SK-N-SH (cell line): ENCODE data around the gene SGF29. TPM values are rescaled to one million over a fixed set of nuclear protein-coding genes. Genes with fewer than 3 reads are reported as not detected.

Experiments
- CTCF ChIA-PET: fragments of 300-600, 350-600 bp; formaldehyde crosslinking; extraction: SDS; loops from one replicate; lab custom pipeline; 2021; lab: Yijun Ruan, JAX
- POLR2A ChIA-PET: fragments of 350-600 bp; sonication (Branson Sonifier 250); formaldehyde crosslinking; extraction: SDS; loops from one replicate; lab custom pipeline; 2020; ENCODE audit warnings: antibody characterized with exemption, inconsistent platforms; lab: Yijun Ruan, JAX
- DNase-seq: peaks from one replicate; pipeline ENCODE4 v3.0.0; 2012
- H2AFZ ChIP-seq: fragments of 200-600 bp; sonication (generic); 2 replicates; pipeline ENCODE4 v1.8.1; 2016; ENCODE audit warnings: antibody characterized with exemption, mild to moderate bottlenecking, low read depth
- H3F3A ChIP-seq: fragments of 200-600 bp; sonication (generic); replicated peaks from 2 replicates; pipeline ENCODE3; 2016; ENCODE audit warnings: antibody characterized with exemption, mild to moderate bottlenecking; ENCODE audit not compliant: insufficient read depth
- H3K27ac ChIP-seq, 2 experiments: fragments of 200-500 bp in 1 of 2; fragments of 200-600 bp in 1 of 2; sonication (Bioruptor generic) in 1 of 2; sonication (generic), shearing (Covaris generic) in 1 of 2; 2 replicates each; pipeline versions ENCODE4 v1.5.1 to v1.6.1; 2014 to 2016; ENCODE audit warnings: low read depth in 2 of 2, inconsistent platforms in 1 of 2, low read length in 1 of 2, mild to moderate bottlenecking in 1 of 2, mixed read lengths in 1 of 2
- H3K27me3 ChIP-seq: fragments of 200-600 bp; sonication (generic), shearing (Covaris generic); 2 replicates; pipeline ENCODE4 v1.6.1; 2016; ENCODE audit warnings: mixed run types; ENCODE audit not compliant: insufficient read depth
- H3K36me3 ChIP-seq, 2 experiments: fragments of 200-500 bp in 1 of 2; fragments of 200-600 bp in 1 of 2; sonication (Bioruptor generic) in 1 of 2; sonication (generic) in 1 of 2; replicated peaks in 1 of 2; 2 replicates each; pipeline versions ENCODE3 to v1.5.1; 2014 to 2016; ENCODE audit warnings: low read length in 1 of 2, mild to moderate bottlenecking in 1 of 2; ENCODE audit not compliant: insufficient read depth in 2 of 2, control insufficient read depth in 1 of 2
- H3K4me1 ChIP-seq, 2 experiments: fragments of 200-500 bp in 1 of 2; fragments of 200-600 bp in 1 of 2; sonication (Bioruptor generic) in 1 of 2; sonication (generic), shearing (Covaris generic) in 1 of 2; 2 replicates each; pipeline versions ENCODE4 v1.5.1 to v1.6.1; 2014 to 2016; ENCODE audit warnings: low read depth in 1 of 2, low read length in 1 of 2, mixed run types in 1 of 2; ENCODE audit not compliant: insufficient read depth in 2 of 2, control insufficient read depth in 1 of 2
- H3K4me2 ChIP-seq: fragments of 200-600 bp; sonication (generic), shearing (Covaris generic); 2 replicates; pipeline ENCODE4 v1.6.1; 2017; ENCODE audit warnings: mixed run types
- H3K4me3 ChIP-seq, 2 experiments: fragments of 200-500 bp in 1 of 2; fragments of 200-600 bp in 1 of 2; sonication (Bioruptor generic) in 1 of 2; sonication (generic), shearing (Covaris generic) in 1 of 2; 2 replicates each; pipeline versions ENCODE4 v1.5.1 to v1.8.1; 2014 to 2016; ENCODE audit warnings: low read depth in 2 of 2, inconsistent platforms in 1 of 2, low read length in 1 of 2, mild to moderate bottlenecking in 1 of 2, mixed read lengths in 1 of 2, moderate library complexity in 1 of 2
- H3K79me2 ChIP-seq: fragments of 200-600 bp; sonication (generic); 2 replicates; pipeline ENCODE4 v1.8.1; 2017; ENCODE audit warnings: mild to moderate bottlenecking; ENCODE audit not compliant: insufficient read depth
- H3K9ac ChIP-seq: fragments of 200-600 bp; sonication (generic); 2 replicates; pipeline ENCODE4 v1.6.1; 2017; ENCODE audit warnings: mixed run types
- H3K9me2 ChIP-seq: fragments of 200-600 bp; sonication (generic); 2 replicates; pipeline ENCODE4 v1.6.1; 2017; ENCODE audit warnings: mixed run types
- H3K9me3 ChIP-seq: fragments of 200-600 bp; sonication (generic); 2 replicates; pipeline ENCODE4 v1.6.1; 2017; ENCODE audit warnings: mixed run types, mild to moderate bottlenecking, moderate library complexity
- H4K20me1 ChIP-seq: fragments of 200-600 bp; sonication (generic); 2 replicates; pipeline ENCODE4 v1.6.1; 2017; ENCODE audit warnings: mild to moderate bottlenecking, mixed run types; ENCODE audit not compliant: insufficient read depth
- ELF1 ChIP-seq: IDR thresholded peaks from 2 replicates; pipeline ENCODE4 v1.4.0; 2012
- EP300 ChIP-seq, 2 experiments: IDR thresholded peaks; 2 replicates each; pipeline versions ENCODE4 v1.4.0 to v1.6.1; 2012; ENCODE audit warnings: borderline replicate concordance in 1 of 2, low read depth in 1 of 2, low read length in 1 of 2
- GABPA ChIP-seq: IDR thresholded peaks from 2 replicates; pipeline ENCODE4 v1.4.0; 2012; ENCODE audit warnings: low read depth, mild to moderate bottlenecking
- JUND ChIP-seq: IDR thresholded peaks from 2 replicates; pipeline ENCODE4 v1.4.0; 2012
- MAX ChIP-seq: IDR thresholded peaks from 2 replicates; pipeline ENCODE4 v1.4.0; 2012; ENCODE audit warnings: low read depth
- MEF2A ChIP-seq: IDR thresholded peaks from 2 replicates; pipeline ENCODE4 v1.4.0; 2012; ENCODE audit warnings: low read depth, borderline replicate concordance
- NFIC ChIP-seq: IDR thresholded peaks from 2 replicates; pipeline ENCODE4 v1.4.0; 2012; ENCODE audit warnings: borderline replicate concordance
- PBX3 ChIP-seq: IDR thresholded peaks from 2 replicates; pipeline ENCODE4; 2012
- RAD21 ChIP-seq: IDR thresholded peaks from 2 replicates; pipeline ENCODE4 v1.6.1; 2012; ENCODE audit warnings: mild to moderate bottlenecking, low read length
- REST ChIP-seq: IDR thresholded peaks from 2 replicates; pipeline ENCODE4 v1.6.1; 2012; ENCODE audit warnings: mild to moderate bottlenecking, low read depth, low read length, moderate library complexity
- RFX5 ChIP-seq: IDR thresholded peaks from 2 replicates; pipeline ENCODE4 v1.6.1; 2012; ENCODE audit warnings: mild to moderate bottlenecking, improper control_type of control experiment, low read length
- TEAD4 ChIP-seq: IDR thresholded peaks from 2 replicates; pipeline ENCODE4 v1.4.0; 2012; ENCODE audit warnings: mild to moderate bottlenecking, borderline replicate concordance; ENCODE audit not compliant: insufficient read depth
- USF1 ChIP-seq: IDR thresholded peaks from 2 replicates; pipeline ENCODE4 v1.4.0; 2012; ENCODE audit warnings: low read depth, borderline replicate concordance
- USF2 ChIP-seq: fragments of 150-350 bp; IDR thresholded peaks from 2 replicates; pipeline ENCODE4 v1.6.1; 2017; ENCODE audit warnings: antibody characterized with exemption, low read length, low read depth, borderline replicate concordance
- YY1 ChIP-seq: IDR thresholded peaks from 2 replicates; pipeline ENCODE4 v1.4.0; 2012; ENCODE audit warnings: low read depth, mild to moderate bottlenecking
- ZBTB33 ChIP-seq: IDR thresholded peaks from 2 replicates; pipeline ENCODE4 v1.4.0; 2012; ENCODE audit warnings: low read depth, borderline replicate concordance
- WGBS: methylation state at CpG from one replicate; pipeline ENCODE4 v1.1.6; 2017; ENCODE audit warnings: low lambda C conversion rate; 5-methylcytosine and 5-hydroxymethylcytosine counted together
- polyA plus RNA-seq, 3 experiments: library from polyadenylated mRNA; depleted of rRNA; stranded (reverse); fragments of >200 nt; gene quantifications; 2 replicates each; pipeline ENCODE4 v1.2.3, GENCODE V29; 2012

The SGF29 gene
- polyA plus RNA-seq, 1 of the 3 experiments (the other 2 are of a cell fraction), result 4.6 TPM

GRCh38 chr16:28586466-28586865 lies 32.7 kb downstream of the SGF29 start:
- no peak for DNase-seq
- WGBS, result 80% methylated on average over 3 of the region's 3 CpGs
- Histone ChIP-seq H3K36me3 (peaks cover 0 to 8% of the 10 kb centered on the region in 2 experiments), H3K4me3 (no peak overlapping the region), H3K9ac (no peak overlapping the region), H3F3A (no peaks in the 10 kb centered on the region), H3K9me3 (no peaks in the 10 kb centered on the region), H3K4me2 (no peak overlapping the region), H3K4me1 (no peaks in the 10 kb centered on the region), H3K27ac (no peak overlapping the region), H3K9me2 (no peaks in the 10 kb centered on the region), H3K79me2 (no peaks in the 10 kb centered on the region), H2AFZ (no peak overlapping the region), H3K27me3 (no peaks in the 10 kb centered on the region), H4K20me1 (no peaks in the 10 kb centered on the region)
- TF ChIP-seq NFIC (no peak), USF1 (no peak), REST (no peak), ZBTB33 (no peak), MAX (no peak), EP300 (IDR thresholded peaks at IDR 0.05; ENCODE audit: borderline replicate concordance in 1 of 2, low read depth in 1 of 2, low read length in 1 of 2) (no peak), PBX3 (no peak), YY1 (no peak), ELF1 (no peak), GABPA (no peak), RAD21 (no peak), RFX5 (no peak), JUND (no peak), USF2 (no peak), MEF2A (no peak), TEAD4 (no peak)
- CTCF ChIA-PET, result interaction anchor here (1.3 kb wide), 1 partner anchor 13 kb away, joined by 3 read pairs; no protein-coding TSS in a partner anchor
- POLR2A ChIA-PET, result no interaction called here
